ENCODE measurements around the gene LGALS9. TPM values are rescaled to one million over a fixed set of nuclear protein-coding genes. Genes with fewer than 3 reads are reported as not detected.

The LGALS9 gene
- total and polyA plus RNA-seq, 7 experiments from 2014 or later = 11.0 to 198 (median 15.0) TPM

- Histone ChIP-seq H3K27me3 (ENCODE audit: control insufficient read depth in 2 of 2, insufficient read depth in 2 of 2, low read length in 2 of 2) (no peaks in the 10 kb centered on the region), H3K4me1 (ENCODE audit: control insufficient read depth in 2 of 2, insufficient read depth in 2 of 2, low read length in 2 of 2) (peaks cover 0 to under 1% of the 10 kb centered on the region in 2 donors), H3K4me3 (ENCODE audit: low read length) (no peak overlapping the region), H3K27ac (ENCODE audit: low read depth, low read length) (no peak overlapping the region), H3K36me3 (ENCODE audit: control insufficient read depth in 2 of 3, insufficient read depth in 3 of 3, low read length in 3 of 3) (peaks cover 0 to 32% (median 0%) of the 10 kb centered on the region in 3 experiments), H3K9me3 (ENCODE audit: control insufficient read depth in 2 of 3, low read length in 3 of 3) (no peaks in the 10 kb centered on the region)
- CTCF ChIA-PET = interaction anchor here (1.9 kb wide), 1 partner anchor 21 kb away, joined by 4 read pairs; no protein-coding TSS in a partner anchor
- no peak overlapping the region for H3K4me3 Mint-ChIP-seq
- H3K9me3 Mint-ChIP-seq = no peaks in the 10 kb centered on the region
- no peaks in the 10 kb centered on the region for H3K27me3 Mint-ChIP-seq
- H3K36me3 Mint-ChIP-seq = peaks cover 4 to 41% (median 17%) of the 10 kb centered on the region in 5 donors
- peaks cover 0 to 27% (median 0%) of the 10 kb centered on the region in 7 donors for H3K4me1 Mint-ChIP-seq
- peak overlapping the region in 3 of 9 donors; percentile 13 to 29 (median 15) for H3K27ac Mint-ChIP-seq
- intact Hi-C loops (cut with micrococcal nuclease) = no loop called here
- DNase-seq (no peak), ATAC-seq (no peak)
- POLR2A ChIA-PET = no interaction called here
These were observed 8.9 kb upstream of the LGALS9 start for GRCh38 chr17:27621942-27622559.

DNA sequence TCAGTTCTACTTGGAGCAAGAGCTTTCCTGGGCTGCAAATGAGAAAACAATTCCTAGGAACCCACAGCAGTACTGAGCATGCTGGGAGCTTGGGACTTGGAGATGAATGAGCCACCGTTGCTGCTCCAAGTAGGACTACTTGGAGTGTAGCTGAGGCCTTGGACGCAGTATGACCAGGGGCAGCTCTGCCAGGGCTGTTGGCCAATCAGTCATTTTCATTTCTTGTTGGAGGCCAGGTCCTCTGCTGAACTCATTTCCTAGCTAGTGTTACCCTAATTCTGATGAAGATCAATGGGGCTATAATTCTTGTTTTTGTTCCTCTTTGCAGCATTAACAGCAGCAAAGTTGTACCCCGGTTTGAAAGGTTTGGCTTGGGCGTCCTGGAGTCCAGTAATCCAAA lies 8.0 kb upstream of the LGALS9 start:
- DNase-seq (no peak), ATAC-seq (no peak)
- H3K36me3 Mint-ChIP-seq = peaks cover 4 to 34% (median 9%) of the 10 kb centered on the region in 5 donors
- Histone ChIP-seq H3K27me3 (ENCODE audit: control insufficient read depth in 2 of 2, insufficient read depth in 2 of 2, low read length in 2 of 2) (no peaks in the 10 kb centered on the region), H3K27ac (ENCODE audit: low read depth, low read length) (no peak overlapping the region), H3K9me3 (ENCODE audit: control insufficient read depth in 2 of 3, low read length in 3 of 3) (no peaks in the 10 kb centered on the region), H3K4me1 (ENCODE audit: control insufficient read depth in 2 of 2, insufficient read depth in 2 of 2, low read length in 2 of 2) (no peaks in the 10 kb centered on the region), H3K4me3 (ENCODE audit: low read length) (no peak overlapping the region), H3K36me3 (ENCODE audit: control insufficient read depth in 2 of 3, insufficient read depth in 3 of 3, low read length in 3 of 3) (peaks cover 0 to 23% (median 0%) of the 10 kb centered on the region in 3 experiments)
- H3K9me3 Mint-ChIP-seq = no peaks in the 10 kb centered on the region
- intact Hi-C loops (cut with micrococcal nuclease) = no loop called here
- H3K27me3 Mint-ChIP-seq = no peaks in the 10 kb centered on the region
- CTCF ChIA-PET = interaction anchor here (1.9 kb wide), 1 partner anchor 22 kb away, joined by 4 read pairs; no protein-coding TSS in a partner anchor
- H3K27ac Mint-ChIP-seq = peak overlapping the region in 1 of 9 donors; percentile 36
- POLR2A ChIA-PET = no interaction called here
- H3K4me1 Mint-ChIP-seq = peaks cover 0 to 25% (median 0%) of the 10 kb centered on the region in 7 donors
- H3K4me3 Mint-ChIP-seq = no peak overlapping the region

GRCh38 chr17:27623614-27624013 lies 7.4 kb upstream of the LGALS9 start:
- Histone ChIP-seq H3K4me1 (ENCODE audit: control insufficient read depth in 2 of 2, insufficient read depth in 2 of 2, low read length in 2 of 2) (no peaks in the 10 kb centered on the region), H3K9me3 (ENCODE audit: control insufficient read depth in 2 of 3, low read length in 3 of 3) (no peaks in the 10 kb centered on the region), H3K27ac (ENCODE audit: low read depth, low read length) (no peak overlapping the region), H3K4me3 (ENCODE audit: low read length) (no peak overlapping the region), H3K36me3 (ENCODE audit: control insufficient read depth in 2 of 3, insufficient read depth in 3 of 3, low read length in 3 of 3) (peaks cover 0 to 18% (median 0%) of the 10 kb centered on the region in 3 experiments), H3K27me3 (ENCODE audit: control insufficient read depth in 2 of 2, insufficient read depth in 2 of 2, low read length in 2 of 2) (no peaks in the 10 kb centered on the region)
- intact Hi-C loops (cut with micrococcal nuclease) = no loop called here
- CTCF ChIA-PET = no interaction called here
- H3K36me3 Mint-ChIP-seq = peaks cover 4 to 31% (median 9%) of the 10 kb centered on the region in 5 donors
- H3K4me1 Mint-ChIP-seq = peaks cover 0 to 29% (median 0%) of the 10 kb centered on the region in 7 donors
- ATAC-seq (no peak), DNase-seq (no peak)
- H3K9me3 Mint-ChIP-seq = no peaks in the 10 kb centered on the region
- H3K27ac Mint-ChIP-seq = peak overlapping the region in 1 of 9 donors; percentile 36
- H3K27me3 Mint-ChIP-seq = no peaks in the 10 kb centered on the region
- H3K4me3 Mint-ChIP-seq = no peak overlapping the region
- POLR2A ChIA-PET = no interaction called here

DNA sequence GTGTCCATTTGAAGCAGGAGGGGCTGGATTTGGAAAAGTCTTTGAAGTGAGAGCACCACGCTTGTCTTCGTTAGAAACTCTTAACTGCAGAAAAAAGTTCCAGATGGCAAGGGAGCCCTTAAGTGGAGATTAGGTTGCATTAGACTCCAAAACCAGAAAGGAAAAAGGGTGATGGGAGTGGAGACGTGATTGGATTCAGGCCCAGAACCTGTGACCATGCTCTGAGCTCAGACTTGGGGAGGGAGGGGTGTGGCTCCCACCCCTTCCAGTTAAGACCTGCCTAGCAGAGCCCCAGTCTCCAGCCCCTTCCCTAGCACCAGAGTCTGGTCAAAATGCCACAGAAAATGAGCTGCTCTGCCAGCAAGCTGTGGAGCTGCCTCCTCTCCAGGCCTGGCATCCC lies 6.4 kb upstream of the LGALS9 start:
- peaks cover 0 to 18% (median 0%) of the 10 kb centered on the region in 3 experiments for H3K36me3 ChIP-seq (ENCODE audit: control insufficient read depth in 2 of 3, insufficient read depth in 3 of 3, low read length in 3 of 3)
- H3K36me3 Mint-ChIP-seq = peaks cover 4 to 31% (median 9%) of the 10 kb centered on the region in 5 donors
- POLR2A ChIA-PET = no interaction called here

GRCh38 chr17:27625856-27626255 lies 5.1 kb upstream of the LGALS9 start:
- no peaks in the 10 kb centered on the region for H3K9me3 ChIP-seq (ENCODE audit: control insufficient read depth in 2 of 3, low read length in 3 of 3)
- DNase-seq (no peak), ATAC-seq (no peak)
- peaks cover 0 to 11% (median 0%) of the 10 kb centered on the region in 3 experiments for H3K36me3 ChIP-seq (ENCODE audit: control insufficient read depth in 2 of 3, insufficient read depth in 3 of 3, low read length in 3 of 3)
- no peak overlapping the region for H3K4me3 ChIP-seq (ENCODE audit: low read length)
- H3K36me3 Mint-ChIP-seq = peaks cover 4 to 27% (median 9%) of the 10 kb centered on the region in 5 donors
- no peaks in the 10 kb centered on the region for H3K9me3 Mint-ChIP-seq
- ChIA-PET CTCF (no interaction called here), POLR2A (no interaction called here)
- peak overlapping the region in 1 of 9 donors; percentile 81 for H3K27ac Mint-ChIP-seq
- H3K4me1 Mint-ChIP-seq = peaks cover 12 to 34% (median 15%) of the 10 kb centered on the region in 7 donors
- no peak overlapping the region for H3K4me3 Mint-ChIP-seq
- H3K27me3 ChIP-seq (ENCODE audit: control insufficient read depth in 2 of 2, insufficient read depth in 2 of 2, low read length in 2 of 2) = no peaks in the 10 kb centered on the region
- no peaks in the 10 kb centered on the region for H3K27me3 Mint-ChIP-seq
- peaks cover 5 to 10% of the 10 kb centered on the region in 2 donors for H3K4me1 ChIP-seq (ENCODE audit: control insufficient read depth in 2 of 2, insufficient read depth in 2 of 2, low read length in 2 of 2)
- H3K27ac ChIP-seq (ENCODE audit: low read depth, low read length) = no peak overlapping the region
- intact Hi-C loops (cut with micrococcal nuclease) = no loop called here

More for the DNA sequence above, 6.4 kb upstream of the LGALS9 start:
- H3K4me3 ChIP-seq (ENCODE audit: low read length) = no peak overlapping the region
- H3K27me3 ChIP-seq (ENCODE audit: control insufficient read depth in 2 of 2, insufficient read depth in 2 of 2, low read length in 2 of 2) = no peaks in the 10 kb centered on the region
- H3K27ac Mint-ChIP-seq = peak overlapping the region in 1 of 9 donors; percentile 49
- H3K4me3 Mint-ChIP-seq = no peak overlapping the region
- ATAC-seq = no peak
- no peaks in the 10 kb centered on the region for H3K9me3 Mint-ChIP-seq
- DNase-seq = no peak
- peaks cover 0 to 36% (median 4%) of the 10 kb centered on the region in 7 donors for H3K4me1 Mint-ChIP-seq
- H3K27me3 Mint-ChIP-seq = no peaks in the 10 kb centered on the region
- intact Hi-C loops (cut with micrococcal nuclease) = no loop called here
- H3K4me1 ChIP-seq (ENCODE audit: control insufficient read depth in 2 of 2, insufficient read depth in 2 of 2, low read length in 2 of 2) = no peaks in the 10 kb centered on the region
- CTCF ChIA-PET = interaction anchor here (0.6 to 0.9 kb wide), 2 partner anchors 17 to 22 kb away, joined by 3 to 7 read pairs; no protein-coding TSS in a partner anchor
- H3K9me3 ChIP-seq (ENCODE audit: control insufficient read depth in 2 of 3, low read length in 3 of 3) = no peaks in the 10 kb centered on the region
- no peak overlapping the region for H3K27ac ChIP-seq (ENCODE audit: low read depth, low read length)

DNA sequence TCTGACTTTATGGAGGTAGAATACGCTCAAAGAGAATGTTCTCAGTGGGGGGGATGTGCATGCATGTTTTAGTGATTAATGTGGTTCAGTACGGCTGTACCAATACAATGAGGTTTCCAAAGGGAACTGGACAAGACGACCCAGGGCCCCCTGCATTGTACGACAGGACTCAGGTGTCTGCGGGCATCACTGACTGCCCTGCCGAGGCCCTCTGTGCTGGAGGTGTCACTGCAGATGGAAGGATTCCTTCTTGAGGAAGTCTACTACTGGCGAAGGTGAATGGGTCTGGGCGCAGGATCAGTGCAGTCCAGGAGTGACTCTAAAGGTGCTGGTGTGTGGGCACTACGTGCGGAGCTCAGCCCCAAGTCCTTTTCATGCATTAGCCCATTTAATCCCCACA lies 3.5 kb upstream of the LGALS9 start:
- no peak overlapping the region for H3K4me3 ChIP-seq (ENCODE audit: low read length)
- H3K36me3 ChIP-seq (ENCODE audit: control insufficient read depth in 2 of 3, insufficient read depth in 3 of 3, low read length in 3 of 3) = peaks cover 0 to 5% (median 0%) of the 10 kb centered on the region in 3 experiments
- intact Hi-C loops (cut with micrococcal nuclease) = no loop called here
- Mint-ChIP-seq H3K27ac (peak overlapping the region in 2 of 9 donors; percentile 34 to 50), H3K27me3 (no peaks in the 10 kb centered on the region), H3K4me1 (peaks cover 22 to 33% (median 29%) of the 10 kb centered on the region in 7 donors), H3K9me3 (no peaks in the 10 kb centered on the region), H3K36me3 (peaks cover 4 to 29% (median 5%) of the 10 kb centered on the region in 5 donors), H3K4me3 (no peak overlapping the region)
- no peak for ATAC-seq
- no peak overlapping the region for H3K27ac ChIP-seq (ENCODE audit: low read depth, low read length)
- ChIA-PET CTCF (no interaction called here), POLR2A (no interaction called here)
- no peaks in the 10 kb centered on the region for H3K9me3 ChIP-seq (ENCODE audit: control insufficient read depth in 2 of 3, low read length in 3 of 3)
- peaks cover 13% of the 10 kb centered on the region in 2 donors for H3K4me1 ChIP-seq (ENCODE audit: control insufficient read depth in 2 of 2, insufficient read depth in 2 of 2, low read length in 2 of 2)
- DNase-seq = no peak
- H3K27me3 ChIP-seq (ENCODE audit: control insufficient read depth in 2 of 2, insufficient read depth in 2 of 2, low read length in 2 of 2) = no peaks in the 10 kb centered on the region
